H9 (cell line): ENCODE results near the gene SKOR2. TPM values are rescaled to one million over a fixed set of nuclear protein-coding genes. Genes with fewer than 3 reads are reported as not detected.
A peak's percentile ranks its signal among the peaks of the same experiment; 100 is the strongest.
"Not testable (repeated sequence)": the region's sequence is repeated elsewhere in the genome, so short reads cannot be mapped to it uniquely, and the experiment has no call there.

Source experiments
- DNase-seq: peaks from one replicate; pipeline ENCODE4 v3.0.0-alpha.2; 2017
- H2AFZ ChIP-seq: one replicate; pipeline ENCODE4 v1.6.1; 2013; ENCODE audit warnings: mild to moderate bottlenecking, low read length, control low read depth, moderate library complexity
- H2AK5ac ChIP-seq: 2 replicates; pipeline ENCODE4 v1.6.1; 2013; ENCODE audit warnings: low read length, control low read depth, mixed read lengths; ENCODE audit not compliant: insufficient read length
- H2BK120ac ChIP-seq: one replicate; pipeline ENCODE4 v1.6.1; 2013; ENCODE audit warnings: low read depth, mild to moderate bottlenecking, low read length, control low read depth, inconsistent platforms; ENCODE audit not compliant: poor library complexity, severe bottlenecking
- H2BK12ac ChIP-seq: 2 replicates; pipeline ENCODE4 v1.6.1; 2013; ENCODE audit warnings: low read length, control low read depth, mixed read lengths, low read depth; ENCODE audit not compliant: insufficient read length
- H2BK15ac ChIP-seq: 2 replicates; pipeline ENCODE4 v1.6.1; 2013; ENCODE audit warnings: low read depth, low read length, control low read depth
- H2BK20ac ChIP-seq: one replicate; pipeline ENCODE4 v1.6.1; 2013; ENCODE audit warnings: low read depth, mild to moderate bottlenecking, low read length, control low read depth, inconsistent platforms; ENCODE audit not compliant: poor library complexity, severe bottlenecking
- H2BK5ac ChIP-seq: 2 replicates; pipeline ENCODE4 v1.6.1; 2013; ENCODE audit warnings: low read length, control low read depth, mixed read lengths; ENCODE audit not compliant: insufficient read length
- H3K14ac ChIP-seq: 2 replicates; pipeline ENCODE4 v1.6.1; 2013; ENCODE audit warnings: low read length, control low read depth; ENCODE audit not compliant: insufficient read depth
- H3K18ac ChIP-seq: 2 replicates; pipeline ENCODE4 v1.6.1; 2013; ENCODE audit warnings: low read depth, mild to moderate bottlenecking, mixed read lengths, low read length, control low read depth; ENCODE audit not compliant: insufficient read length
- H3K23ac ChIP-seq: 2 replicates; pipeline ENCODE4 v1.6.1; 2013; ENCODE audit warnings: low read length, control low read depth, mixed read lengths, low read depth; ENCODE audit not compliant: insufficient read length
- H3K23me2 ChIP-seq: 2 replicates; pipeline ENCODE4 v1.6.1; 2013; ENCODE audit warnings: low read depth, mild to moderate bottlenecking, mixed read lengths, low read length, control low read depth; ENCODE audit not compliant: insufficient read length, poor library complexity, severe bottlenecking
- H3K27ac ChIP-seq: 2 replicates; pipeline ENCODE4 v1.5.1; 2013; ENCODE audit warnings: low read length, control low read depth, mixed read lengths, low read depth; ENCODE audit not compliant: insufficient read length
- H3K27me3 ChIP-seq: 2 replicates; pipeline ENCODE4 v1.6.1; 2013; ENCODE audit warnings: low read length, control low read depth, inconsistent platforms; ENCODE audit not compliant: insufficient read depth
- H3K4ac ChIP-seq: 2 replicates; pipeline ENCODE4 v1.6.1; 2013; ENCODE audit warnings: low read depth, mild to moderate bottlenecking, control low read depth, inconsistent platforms, low read length, moderate library complexity
- H3K4me1 ChIP-seq: 2 replicates; pipeline ENCODE4 v1.6.1; 2013; ENCODE audit warnings: low read length, control low read depth, inconsistent platforms; ENCODE audit not compliant: insufficient read depth
- H3K4me2 ChIP-seq: 2 replicates; pipeline ENCODE4 v1.6.1; 2013; ENCODE audit warnings: low read length, control low read depth, mixed read lengths; ENCODE audit not compliant: insufficient read length, insufficient read depth
- H3K56ac ChIP-seq: 2 replicates; pipeline ENCODE4 v1.6.1; 2013; ENCODE audit warnings: low read depth, mild to moderate bottlenecking, mixed read lengths, low read length, control low read depth; ENCODE audit not compliant: insufficient read length
- H3K79me1 ChIP-seq: 2 replicates; pipeline ENCODE4 v1.6.1; 2013; ENCODE audit warnings: low read depth, mild to moderate bottlenecking, moderate library complexity, low read length, control low read depth, inconsistent platforms; ENCODE audit not compliant: insufficient read depth, poor library complexity, severe bottlenecking
- H3K79me2 ChIP-seq: 2 replicates; pipeline ENCODE4 v1.6.1; 2013; ENCODE audit warnings: low read length, control low read depth, inconsistent platforms; ENCODE audit not compliant: insufficient read depth
- H3K9ac ChIP-seq: 2 replicates; pipeline ENCODE4 v1.6.1; 2013; ENCODE audit warnings: low read length, control low read depth, mixed read lengths; ENCODE audit not compliant: insufficient read length; ENCODE audit errors: extremely low read depth
- H3K9me3 ChIP-seq: one replicate; pipeline ENCODE4 v1.6.1; 2013; ENCODE audit warnings: low read depth, low read length, inconsistent platforms; ENCODE audit not compliant: control insufficient read depth
- H3T11ph ChIP-seq: one replicate; pipeline ENCODE4 v1.6.1; 2013; ENCODE audit warnings: mild to moderate bottlenecking, low read length, control low read depth, inconsistent platforms
- H4K20me1 ChIP-seq: one replicate; pipeline ENCODE4 v1.6.1; 2013; ENCODE audit not compliant: control insufficient read depth, insufficient read length, insufficient read depth
- H4K5ac ChIP-seq: 2 replicates; pipeline ENCODE4 v1.6.1; 2013; ENCODE audit warnings: low read depth, mild to moderate bottlenecking, mixed read lengths, low read length, control low read depth; ENCODE audit not compliant: insufficient read length
- H4K8ac ChIP-seq: replicated peaks from 2 replicates; pipeline ENCODE4 v1.6.1; 2013; ENCODE audit warnings: low read length, control low read depth, mixed read lengths, low read depth; ENCODE audit not compliant: insufficient read length
- H4K91ac ChIP-seq: 2 replicates; pipeline ENCODE4 v1.6.1; 2013; ENCODE audit warnings: low read depth, mild to moderate bottlenecking, moderate library complexity, mixed read lengths, low read length, control low read depth; ENCODE audit not compliant: insufficient read length
- H3K27ac Mint-ChIP-seq, 3 experiments: 2 replicates in 2 of 3; 3 replicates in 1 of 3; pipeline ENCODE4 v1.8.0; 2020 to 2021; ENCODE audit warnings: mixed read lengths in 3 of 3, mild to moderate bottlenecking in 1 of 3, moderate library complexity in 1 of 3
- H3K27me3 Mint-ChIP-seq: 2 replicates; pipeline ENCODE4 v1.8.0; 2021; ENCODE audit warnings: low read depth, mild to moderate bottlenecking, moderate library complexity, mixed read lengths
- H3K36me3 Mint-ChIP-seq, 3 experiments: 2 replicates in 2 of 3; 3 replicates in 1 of 3; pipeline ENCODE4 v1.8.0; 2020 to 2021; ENCODE audit warnings: low read depth in 3 of 3, mixed read lengths in 3 of 3; ENCODE audit not compliant: insufficient read depth in 1 of 3
- H3K4me1 Mint-ChIP-seq, 2 experiments: 2 replicates each; pipeline ENCODE4 v1.8.0; 2020; ENCODE audit warnings: mixed read lengths in 2 of 2
- H3K4me3 Mint-ChIP-seq, 2 experiments: 2 replicates in 1 of 2; 3 replicates in 1 of 2; pipeline ENCODE4 v1.8.0; 2020 to 2021; ENCODE audit warnings: mild to moderate bottlenecking in 2 of 2, mixed read lengths in 2 of 2, moderate library complexity in 1 of 2
- H3K9me3 Mint-ChIP-seq, 2 experiments: 2 replicates in 1 of 2; 3 replicates in 1 of 2; pipeline ENCODE4 v1.8.0; 2020; ENCODE audit warnings: mild to moderate bottlenecking in 2 of 2, mixed read lengths in 2 of 2, moderate library complexity in 1 of 2
- CTCF ChIP-seq: fragments of 200-600 bp; sonication (generic); conservative IDR thresholded peaks from 3 replicates; pipeline ENCODE4 v1.8.0; 2021; ENCODE audit warnings: antibody characterized with exemption, mild to moderate bottlenecking
- WGBS: extraction: QIAGEN DNeasy Blood & Tissue Kit; methylation state at CpG from one replicate; pipeline ENCODE4 v1.1.7; 2013; ENCODE audit warnings: missing lambda C conversion rate, low lambda C conversion rate, mixed read lengths; ENCODE audit not compliant: insufficient read length; ENCODE audit errors: extremely low coverage; 5-methylcytosine and 5-hydroxymethylcytosine counted together
- total RNA-seq: library from RNA; stranded (reverse); gene quantifications from 2 replicates; pipeline ENCODE4 v1.2.1, GENCODE V29; 2021

The SKOR2 gene
- total RNA-seq, 1 experiment from 2014 or later: 0.24 TPM

- no peak overlapping the region for H3K4me3 Mint-ChIP-seq
- no peaks in the 10 kb centered on the region for H3K27me3 Mint-ChIP-seq
- H2AFZ ChIP-seq: no peak overlapping the region
- no peak overlapping the region for H2BK5ac ChIP-seq
- H3K79me2 ChIP-seq: peaks cover 3% of the 10 kb centered on the region; the same call in 1 of the 2 replicates
- peaks cover 11 to 17% of the 10 kb centered on the region in 2 experiments for H3K4me1 Mint-ChIP-seq
- no peak overlapping the region for H2BK12ac ChIP-seq
- H2BK15ac ChIP-seq: no peak overlapping the region
- H3K9me3 ChIP-seq: no peaks in the 10 kb centered on the region
- no peak overlapping the region for H3K27ac ChIP-seq
- no peak overlapping the region for H3K23ac ChIP-seq
- no peak overlapping the region for H3K4ac ChIP-seq
- peaks cover 4% of the 10 kb centered on the region; the same call in 1 of the 2 replicates for H3K4me1 ChIP-seq
- no peak overlapping the region for H3K4me2 ChIP-seq
- no peaks in the 10 kb centered on the region for H3K27me3 ChIP-seq
- no peak for DNase-seq
- no peak overlapping the region for H2BK120ac ChIP-seq
- no peak overlapping the region for H3K56ac ChIP-seq
- H2BK20ac ChIP-seq: no peak overlapping the region
- no peak for TF ChIP-seq CTCF
- no peak overlapping the region for H3K27ac Mint-ChIP-seq
- no peak overlapping the region for H2AK5ac ChIP-seq
- no peaks in the 10 kb centered on the region for H4K20me1 ChIP-seq
- no peak overlapping the region for H3K18ac ChIP-seq
- H3K9me3 Mint-ChIP-seq: no peaks in the 10 kb centered on the region
- no peak overlapping the region for H4K91ac ChIP-seq
- H4K8ac ChIP-seq: no peak overlapping the region
- peaks cover 9% of the 10 kb centered on the region for H3K79me1 ChIP-seq
- H3T11ph ChIP-seq: no peak overlapping the region
- no peaks in the 10 kb centered on the region for H3K23me2 ChIP-seq
- H3K36me3 Mint-ChIP-seq: peaks cover 0 to 10% (median 7%) of the 10 kb centered on the region in 3 experiments; a peak in 6 of 7 replicates
- H4K5ac ChIP-seq: no peak overlapping the region
- WGBS: no CpG with 5 or more reads among the region's 5 CpGs
- no peak overlapping the region for H3K9ac ChIP-seq
- no peak overlapping the region for H3K14ac ChIP-seq
Observed at GRCh38 chr18:47160256-47160655, 91.2 kb downstream of the SKOR2 start.

- not testable (repeated sequence) for H4K5ac ChIP-seq, H4K91ac ChIP-seq, H3K23me2 ChIP-seq, H3K79me2 ChIP-seq, H3K4me1 ChIP-seq, H3K23ac ChIP-seq, H3K27ac ChIP-seq, H2BK5ac ChIP-seq, H3K18ac ChIP-seq, H2AFZ ChIP-seq, H3K14ac ChIP-seq, H3K27me3 Mint-ChIP-seq, H3K4me3 Mint-ChIP-seq, H3K4ac ChIP-seq, H3T11ph ChIP-seq, H2BK20ac ChIP-seq, H2BK12ac ChIP-seq, H2AK5ac ChIP-seq, H3K9ac ChIP-seq, H3K79me1 ChIP-seq, H2BK120ac ChIP-seq, H3K9me3 ChIP-seq, H3K4me2 ChIP-seq, H2BK15ac ChIP-seq, H3K9me3 Mint-ChIP-seq, H3K27me3 ChIP-seq, H4K20me1 ChIP-seq, H4K8ac ChIP-seq, H3K56ac ChIP-seq
- peak; percentile 37 for DNase-seq
- Mint-ChIP-seq H3K36me3 (peaks cover 0 to 25% (median 7%) of the 10 kb centered on the region in 3 experiments; a peak in 6 of 7 replicates), H3K4me1 (peaks cover 11 to 17% of the 10 kb centered on the region in 2 experiments), H3K27ac (peak overlapping the region in 1 of 3 experiments; percentile 89; a peak in 1 of 7 replicates)
- no CpG with 5 or more reads among the region's 16 CpGs for WGBS
Observed at GRCh38 chr18:47158404-47158803, 93.1 kb downstream of the SKOR2 start.
